Astrocyte (in vitro differentiated cells and primary cell): ENCODE data around the gene BAIAP3.

Source experiments
- EZH2 ChIP-seq: IDR thresholded peaks from 2 replicates; pipeline ENCODE4 v1.6.1; 2012; ENCODE audit warnings: mild to moderate bottlenecking, low read length, inconsistent platforms; ENCODE audit not compliant: insufficient read depth
- TF ChIP-seq, protein P1 (sequence below): IDR thresholded peaks from 2 replicates; pipeline ENCODE4 v1.5.1; 2011; ENCODE audit warnings: low read depth, mild to moderate bottlenecking, inconsistent platforms, low read length, moderate library complexity; ENCODE audit not compliant: insufficient read depth

DNA sequence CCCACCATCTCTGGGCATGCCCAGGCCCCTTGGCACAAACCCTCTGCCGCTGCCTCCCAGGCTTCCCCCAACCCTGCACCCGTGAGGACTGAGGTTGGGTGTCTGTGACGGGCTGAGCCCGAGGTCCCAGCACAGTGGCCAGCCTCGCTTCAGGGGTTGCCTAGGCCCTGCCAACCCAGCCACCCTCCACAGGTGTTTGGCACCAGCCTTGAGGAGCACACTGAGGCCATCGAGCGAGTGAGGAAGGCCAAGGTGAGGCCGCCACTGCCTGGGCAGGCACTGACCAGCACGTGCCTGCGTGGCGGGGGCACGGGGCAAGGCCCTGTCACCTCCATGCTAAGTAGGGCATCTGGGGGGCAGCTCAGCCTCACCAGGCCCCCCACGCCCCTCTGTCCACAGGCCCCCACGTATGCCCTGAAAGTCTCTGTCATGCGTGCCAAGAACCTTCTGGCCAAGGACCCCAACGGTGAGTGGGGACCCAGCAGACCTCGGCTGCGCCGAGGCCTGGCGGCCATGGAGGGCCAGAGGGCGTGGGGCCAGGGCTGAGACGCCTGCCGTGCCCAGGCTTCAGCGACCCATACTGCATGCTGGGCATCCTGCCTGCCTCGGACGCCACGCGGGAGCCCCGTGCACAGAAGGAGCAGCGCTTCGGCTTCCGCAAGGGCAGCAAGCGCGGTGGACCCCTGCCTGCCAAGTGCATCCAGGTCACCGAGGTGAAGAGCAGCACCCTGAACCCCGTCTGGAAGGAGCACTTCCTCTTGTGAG is 7.5 kb downstream of the BAIAP3 start:
- TF ChIP-seq, protein P1, sequence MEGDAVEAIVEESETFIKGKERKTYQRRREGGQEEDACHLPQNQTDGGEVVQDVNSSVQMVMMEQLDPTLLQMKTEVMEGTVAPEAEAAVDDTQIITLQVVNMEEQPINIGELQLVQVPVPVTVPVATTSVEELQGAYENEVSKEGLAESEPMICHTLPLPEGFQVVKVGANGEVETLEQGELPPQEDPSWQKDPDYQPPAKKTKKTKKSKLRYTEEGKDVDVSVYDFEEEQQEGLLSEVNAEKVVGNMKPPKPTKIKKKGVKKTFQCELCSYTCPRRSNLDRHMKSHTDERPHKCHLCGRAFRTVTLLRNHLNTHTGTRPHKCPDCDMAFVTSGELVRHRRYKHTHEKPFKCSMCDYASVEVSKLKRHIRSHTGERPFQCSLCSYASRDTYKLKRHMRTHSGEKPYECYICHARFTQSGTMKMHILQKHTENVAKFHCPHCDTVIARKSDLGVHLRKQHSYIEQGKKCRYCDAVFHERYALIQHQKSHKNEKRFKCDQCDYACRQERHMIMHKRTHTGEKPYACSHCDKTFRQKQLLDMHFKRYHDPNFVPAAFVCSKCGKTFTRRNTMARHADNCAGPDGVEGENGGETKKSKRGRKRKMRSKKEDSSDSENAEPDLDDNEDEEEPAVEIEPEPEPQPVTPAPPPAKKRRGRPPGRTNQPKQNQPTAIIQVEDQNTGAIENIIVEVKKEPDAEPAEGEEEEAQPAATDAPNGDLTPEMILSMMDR: no peak
- no peak for TF ChIP-seq EZH2
